HG02571 (cell line): ENCODE measurements around the gene STUM.
"Not testable (repeated sequence)": the region's sequence is repeated elsewhere in the genome, so short reads cannot be mapped to it uniquely, and the experiment has no call there.

Experiments
- ATAC-seq: cut with Tn5 transposase; IDR thresholded peaks from one replicate; pipeline ENCODE4 v1.9.1; 2021; ENCODE audit warnings: mild to moderate bottlenecking, moderate library complexity; ENCODE audit not compliant: unreplicated experiment

Gene STUM

GRCh38 chr1:226603022-226603857, 54.7 kb downstream of the STUM start:
- no peak for ATAC-seq

- ATAC-seq = no peak
Observed at GRCh38 chr1:226603858-226604559, 55.4 kb downstream of the STUM start.

- ATAC-seq = no peak
Observed at GRCh38 chr1:226604560-226605317, 56.2 kb downstream of the STUM start.

GRCh38 chr1:226605318-226605950, 56.9 kb downstream of the STUM start:
- ATAC-seq = no peak

DNA sequence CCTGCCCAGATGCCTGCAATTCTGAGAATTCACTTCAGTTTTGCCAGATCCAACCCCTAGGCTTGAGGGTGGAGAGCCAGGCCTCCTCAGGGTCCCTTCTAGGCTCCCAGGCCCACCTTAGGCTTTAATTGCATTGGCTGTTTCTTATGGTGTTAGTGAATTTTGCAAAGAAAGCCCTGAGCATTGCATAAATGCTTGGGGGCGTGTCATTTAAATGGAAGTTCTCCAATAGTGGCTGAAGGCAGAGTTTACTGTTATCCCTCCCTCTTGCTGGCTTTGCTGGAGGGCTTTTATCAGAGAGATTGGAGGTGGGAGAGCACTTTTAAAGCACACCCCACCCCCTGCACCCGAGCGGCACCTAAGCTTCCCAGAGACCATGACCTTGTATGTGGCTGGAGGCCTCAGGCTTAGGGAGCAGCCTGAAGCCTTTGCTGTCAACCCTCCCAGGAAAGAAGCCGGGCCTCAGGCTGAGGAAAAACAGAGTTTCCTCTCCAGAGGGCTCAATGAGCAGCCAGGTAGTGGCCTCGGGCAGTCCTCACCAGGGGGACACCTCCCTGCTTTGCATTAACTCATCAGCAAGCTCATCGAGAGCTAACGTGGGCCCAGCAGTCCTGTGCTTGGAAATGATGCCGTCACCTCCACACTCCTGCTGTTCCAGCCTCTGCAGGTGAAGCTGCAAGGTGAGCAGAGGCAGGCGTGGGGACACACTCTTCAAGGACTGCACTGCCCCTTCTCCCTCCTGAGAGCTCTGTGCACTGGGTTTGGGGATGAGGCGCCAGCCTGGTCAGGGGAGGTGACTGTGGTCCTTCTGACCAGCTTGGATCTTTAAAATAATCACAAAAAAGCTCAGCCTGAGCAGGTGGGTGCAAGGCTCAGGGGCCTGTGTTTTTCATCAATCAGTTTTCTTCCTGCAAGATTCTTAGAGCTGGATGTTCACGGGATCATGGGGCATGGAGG, 58.0 kb downstream of the STUM start:
- ATAC-seq = no peak

GRCh38 chr1:226607268-226607660, 58.7 kb downstream of the STUM start:
- no peak for ATAC-seq

DNA sequence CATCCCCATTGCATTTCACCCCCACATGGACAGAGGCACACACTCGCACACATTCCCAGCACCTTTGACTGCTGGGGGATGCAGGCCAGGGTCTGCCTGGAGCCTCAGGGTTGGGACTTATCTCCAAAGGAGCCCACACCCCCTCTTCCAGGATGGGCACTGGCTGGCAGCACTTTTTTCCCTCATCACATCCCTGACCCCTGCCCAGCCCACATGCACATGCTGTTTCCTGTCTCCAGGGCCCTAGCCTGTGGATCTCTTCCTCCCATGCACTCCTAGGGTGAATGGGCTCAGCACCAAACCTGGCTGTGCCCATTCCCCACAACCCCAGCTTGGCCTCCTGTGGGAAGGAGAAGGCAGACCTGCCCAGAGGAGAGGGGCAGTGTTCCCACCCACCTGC, 59.3 kb downstream of the STUM start:
- ATAC-seq = no peak

- peak; percentile 59 for ATAC-seq
Observed at GRCh38 chr1:226608699-226609505, 60.3 kb downstream of the STUM start.

DNA sequence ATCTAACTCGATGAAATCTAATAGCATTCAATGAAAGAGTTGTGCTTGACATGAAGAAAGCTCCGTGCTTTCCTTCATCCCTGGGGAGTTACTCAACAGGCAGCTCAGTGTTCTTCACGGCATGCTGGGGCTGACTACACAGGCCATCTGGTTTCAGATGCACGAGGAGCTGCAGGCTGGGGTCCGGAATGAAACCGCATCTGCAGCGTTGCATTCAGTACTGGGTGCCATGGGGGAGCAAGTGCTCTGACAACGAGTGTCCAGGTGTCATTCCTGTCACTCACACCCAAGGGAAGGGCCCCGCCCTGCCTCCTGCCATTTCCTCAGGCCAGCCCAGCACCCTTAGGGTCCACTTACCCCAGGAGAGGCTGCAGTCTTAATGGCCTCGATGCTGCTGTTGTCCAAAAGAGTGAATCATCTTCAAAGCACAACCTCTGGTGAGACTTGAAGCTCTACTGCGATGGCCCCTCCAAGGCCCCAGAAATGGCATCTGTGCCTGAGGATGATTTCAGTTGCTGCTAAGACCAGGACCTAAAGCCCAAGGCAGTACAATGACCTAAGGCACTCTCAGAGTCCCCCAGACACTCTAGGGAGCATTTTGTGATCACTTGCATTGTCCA, 61.4 kb downstream of the STUM start:
- ATAC-seq = no peak

DNA sequence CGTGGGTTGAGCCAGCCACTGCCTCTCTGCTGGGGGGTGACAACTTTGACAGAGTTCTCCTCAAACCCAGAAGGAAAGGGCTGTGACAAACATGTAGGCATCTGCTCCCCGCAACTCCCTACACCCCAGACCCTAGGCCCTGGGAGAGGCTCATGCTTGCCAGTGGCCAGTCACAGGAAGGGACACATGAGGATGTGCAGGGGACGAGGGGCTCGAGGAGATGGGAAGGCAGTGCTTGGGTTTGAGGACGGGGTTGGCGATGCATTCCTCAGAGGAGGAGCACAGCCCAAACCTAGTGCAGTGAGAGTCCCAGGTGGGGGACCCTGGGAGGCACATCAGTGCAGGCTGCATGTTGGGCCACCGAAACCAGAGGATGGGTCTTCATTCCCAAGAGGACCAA, 62.1 kb downstream of the STUM start:
- no peak for ATAC-seq

GRCh38 chr1:226611301-226611700, 62.7 kb downstream of the STUM start:
- no peak for ATAC-seq

GRCh38 chr1:226611980-226612379, 63.4 kb downstream of the STUM start:
- not testable (repeated sequence) for ATAC-seq

DNA sequence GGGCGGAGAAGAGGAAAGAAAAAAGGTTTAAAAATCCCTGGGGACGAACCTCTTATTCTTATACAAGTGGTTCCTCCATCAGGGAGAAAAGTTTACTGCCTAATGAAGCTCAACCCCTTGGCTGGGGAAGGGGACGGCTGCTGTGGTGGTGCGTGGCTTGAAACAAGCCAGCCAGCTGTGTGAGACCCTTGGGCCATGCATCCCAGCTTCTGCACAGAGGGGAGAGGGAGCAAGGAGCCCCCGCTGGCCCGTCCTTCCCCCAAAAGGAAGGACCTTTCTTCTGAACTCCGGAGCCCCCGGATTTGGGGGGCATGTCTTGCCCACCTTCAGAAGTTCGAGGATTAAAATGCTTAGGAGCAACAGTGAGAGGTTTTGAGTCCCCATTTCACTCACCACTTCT, 67.3 kb downstream of the STUM start:
- ATAC-seq = no peak

DNA sequence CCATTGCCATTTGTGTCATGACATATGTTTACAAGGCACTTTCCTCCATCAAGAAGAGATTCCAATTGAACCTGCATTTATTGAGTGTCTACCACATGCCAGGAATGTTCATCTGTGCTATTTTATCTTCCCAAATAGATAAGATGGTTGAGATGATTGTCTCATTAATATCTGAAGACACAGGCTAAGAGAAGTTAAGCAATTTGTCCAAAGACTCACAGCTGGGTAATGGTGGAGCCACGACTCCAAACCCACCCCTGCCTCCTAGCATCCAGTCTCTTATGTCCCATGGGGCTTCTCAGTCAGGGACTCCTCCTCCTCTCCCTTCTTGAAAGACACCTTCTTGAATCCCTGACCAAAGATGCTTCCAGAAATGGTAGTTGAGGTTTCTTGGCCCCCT, 68.1 kb downstream of the STUM start:
- no peak for ATAC-seq

- no peak for ATAC-seq
Observed at GRCh38 chr1:226617109-226617508, 68.5 kb downstream of the STUM start.

GRCh38 chr1:226617719-226618118, 69.2 kb downstream of the STUM start:
- ATAC-seq = not testable (repeated sequence)

GRCh38 chr1:226618380-226618779, 69.8 kb downstream of the STUM start:
- ATAC-seq = no peak

DNA sequence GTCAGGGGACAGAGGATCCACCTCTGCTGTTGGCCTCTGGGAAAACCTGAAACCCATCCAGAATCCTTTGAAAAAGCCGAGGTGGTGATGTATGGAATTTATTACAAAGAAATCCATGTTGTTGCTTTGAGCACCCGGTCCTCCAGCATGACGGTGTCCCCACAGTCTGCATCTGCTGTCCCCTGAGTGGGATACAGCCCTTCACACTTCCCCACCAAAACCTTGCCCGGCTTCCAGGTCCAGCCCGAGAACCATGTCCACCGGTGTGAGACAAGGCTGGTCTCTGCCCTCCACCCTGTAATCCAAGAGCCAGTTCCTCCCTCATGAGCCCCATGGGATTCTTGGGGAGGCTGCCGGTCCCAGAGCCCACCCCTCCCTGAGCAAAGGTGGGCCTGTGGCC, 70.5 kb downstream of the STUM start:
- ATAC-seq = no peak

DNA sequence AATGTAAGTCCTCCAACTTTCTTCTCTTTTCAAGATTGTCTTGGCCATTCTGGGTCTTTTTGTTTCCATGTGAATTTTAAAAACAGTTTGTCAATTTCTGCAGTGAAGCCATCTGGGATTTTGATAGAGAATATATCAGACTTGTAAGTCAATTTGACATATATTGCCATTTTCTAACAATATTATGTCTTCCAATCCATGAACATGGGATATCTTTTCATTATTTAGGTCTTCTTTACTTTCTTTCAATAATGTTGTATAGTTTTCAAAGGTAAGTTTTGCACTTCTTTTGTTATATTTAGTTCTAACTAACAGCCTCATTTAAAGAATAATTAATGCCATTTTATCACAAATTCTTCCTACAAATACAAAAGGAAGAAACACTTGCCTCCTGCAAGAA, 73.4 kb downstream of the STUM start:
- no peak for ATAC-seq
